Hepatocyte (in vitro differentiated cells): ENCODE results near the gene RTN3. TPM values are rescaled to one million over a fixed set of nuclear protein-coding genes. Genes with fewer than 3 reads are reported as not detected.

ENCODE experiments used
- DNase-seq: peaks from one replicate; pipeline ENCODE4 v3.0.0-alpha.2; 2016; ENCODE audit warnings: low spot score
- H2AFZ ChIP-seq: fragments of 200-600 bp; sonication (generic); 2 replicates; pipeline ENCODE4 v1.6.0; 2016; ENCODE audit warnings: antibody characterized with exemption, mild to moderate bottlenecking
- H3K27ac ChIP-seq: fragments of 200-600 bp; sonication (generic); 2 replicates; pipeline ENCODE4 v1.5.1; 2016; ENCODE audit warnings: mild to moderate bottlenecking
- H3K27me3 ChIP-seq: fragments of 200-600 bp; sonication (generic); 2 replicates; pipeline ENCODE4 v1.6.1; 2016
- H3K36me3 ChIP-seq: fragments of 200-600 bp; sonication (generic); replicated peaks from 2 replicates; pipeline ENCODE4 v1.5.1; 2016; ENCODE audit warnings: low read depth; ENCODE audit not compliant: insufficient read depth
- H3K4me1 ChIP-seq: fragments of 200-600 bp; sonication (generic); 2 replicates; pipeline ENCODE4 v1.5.1; 2016; ENCODE audit warnings: mild to moderate bottlenecking, moderate library complexity; ENCODE audit not compliant: insufficient read depth
- H3K4me2 ChIP-seq: fragments of 200-600 bp; sonication (generic); 2 replicates; pipeline ENCODE4 v1.6.0; 2016
- H3K4me3 ChIP-seq: fragments of 200-600 bp; sonication (generic); 2 replicates; pipeline ENCODE4 v1.5.1; 2016; ENCODE audit warnings: mild to moderate bottlenecking
- H3K79me2 ChIP-seq: fragments of 200-600 bp; sonication (generic); 2 replicates; pipeline ENCODE4 v1.6.0; 2017; ENCODE audit warnings: mild to moderate bottlenecking
- H3K9me2 ChIP-seq: fragments of 200-600 bp; sonication (generic); replicated peaks from 2 replicates; pipeline ENCODE4 v1.6.0; 2017; ENCODE audit warnings: mild to moderate bottlenecking; ENCODE audit not compliant: insufficient read depth
- H3K9me3 ChIP-seq: fragments of 200-600 bp; sonication (generic); 2 replicates; pipeline ENCODE4 v1.5.1; 2016; ENCODE audit warnings: low read depth, mild to moderate bottlenecking
- H4K20me1 ChIP-seq: fragments of 200-600 bp; sonication (generic); 2 replicates; pipeline ENCODE4 v1.6.0; 2016; ENCODE audit warnings: mild to moderate bottlenecking; ENCODE audit not compliant: insufficient read depth, poor library complexity, severe bottlenecking
- EZH2 ChIP-seq: fragments of 200-600 bp; sonication (generic); IDR thresholded peaks from 2 replicates; pipeline ENCODE4 v1.6.1; 2016; ENCODE audit warnings: antibody characterized with exemption, mild to moderate bottlenecking, borderline replicate concordance
- EZH2phosphoT487 ChIP-seq: fragments of 200-600 bp; sonication (generic); IDR thresholded peaks from one replicate; pipeline ENCODE4 v1.6.1; 2018; ENCODE audit warnings: antibody characterized with exemption, mild to moderate bottlenecking, low read depth, moderate library complexity; ENCODE audit not compliant: unreplicated experiment, severe bottlenecking
- WGBS: methylation state at CpG from one replicate; pipeline ENCODE4 v1.1.6; 2016; ENCODE audit warnings: low lambda C conversion rate; ENCODE audit errors: missing lambda C conversion rate; 5-methylcytosine and 5-hydroxymethylcytosine counted together
- polyA plus RNA-seq: library from polyadenylated mRNA; unstranded; fragments of >200 nt; fragmentation: Nextera tagmentation; extraction: Ambion mirVana; gene quantifications from 2 replicates; pipeline ENCODE4 v1.2.1, GENCODE V29; 2016
- small RNA-seq: library from RNA; depleted of rRNA; stranded (forward); fragments of <200 nt; gene quantifications from one replicate; pipeline ENCODE3, GENCODE V24; 2014
- total RNA-seq: library from RNA; depleted of rRNA; stranded (reverse); fragments of >200 nt; gene quantifications from 2 replicates; pipeline ENCODE4 v1.2.3, GENCODE V29; 2014
- TF ChIP-seq, protein P1 (sequence below): fragments of 200-600 bp; sonication (generic); IDR thresholded peaks from 2 replicates; pipeline ENCODE4 v1.5.1; 2016; ENCODE audit warnings: antibody characterized with exemption, mild to moderate bottlenecking; ENCODE audit not compliant: poor library complexity

RTN3 gene
- total and polyA plus RNA-seq, 2 experiments from 2014 or later: 84.0 to 89.9 TPM

DNA sequence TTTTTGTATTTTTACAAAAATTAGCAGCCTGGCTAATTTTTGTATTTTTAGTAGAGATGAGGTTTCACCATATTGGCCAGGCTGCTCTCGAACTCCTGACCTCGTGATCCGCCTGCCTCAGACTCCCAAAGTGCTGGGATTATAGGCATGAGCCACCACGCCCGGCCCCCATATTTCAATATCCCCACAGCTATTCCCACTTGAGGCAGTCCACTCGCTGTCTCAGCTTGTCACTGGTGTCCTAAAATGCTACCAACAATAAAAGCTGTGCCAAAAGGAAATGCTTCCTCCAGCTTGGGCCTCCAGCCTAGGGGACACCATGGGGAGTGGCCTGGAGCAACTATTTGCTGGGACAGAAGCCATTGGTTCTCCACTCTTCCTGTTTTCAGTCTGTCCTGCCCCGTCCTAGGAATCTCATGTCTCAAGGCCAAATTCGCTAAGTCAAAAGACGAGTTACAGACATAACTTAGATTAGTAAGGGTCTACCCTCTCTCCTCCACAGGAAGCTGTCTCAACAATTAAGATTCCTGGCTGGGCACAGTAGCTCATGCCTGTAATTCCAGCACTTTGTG is 124.6 kb downstream of the RTN3 start:
- Histone ChIP-seq H3K4me1 (peaks cover 8% of the 10 kb centered on the region), H3K4me3 (no peak overlapping the region)

More for the DNA sequence above, 124.6 kb downstream of the RTN3 start:
- H3K4me2 ChIP-seq: no peak overlapping the region
- H3K27me3 ChIP-seq: no peaks in the 10 kb centered on the region
- TF ChIP-seq, protein P1, sequence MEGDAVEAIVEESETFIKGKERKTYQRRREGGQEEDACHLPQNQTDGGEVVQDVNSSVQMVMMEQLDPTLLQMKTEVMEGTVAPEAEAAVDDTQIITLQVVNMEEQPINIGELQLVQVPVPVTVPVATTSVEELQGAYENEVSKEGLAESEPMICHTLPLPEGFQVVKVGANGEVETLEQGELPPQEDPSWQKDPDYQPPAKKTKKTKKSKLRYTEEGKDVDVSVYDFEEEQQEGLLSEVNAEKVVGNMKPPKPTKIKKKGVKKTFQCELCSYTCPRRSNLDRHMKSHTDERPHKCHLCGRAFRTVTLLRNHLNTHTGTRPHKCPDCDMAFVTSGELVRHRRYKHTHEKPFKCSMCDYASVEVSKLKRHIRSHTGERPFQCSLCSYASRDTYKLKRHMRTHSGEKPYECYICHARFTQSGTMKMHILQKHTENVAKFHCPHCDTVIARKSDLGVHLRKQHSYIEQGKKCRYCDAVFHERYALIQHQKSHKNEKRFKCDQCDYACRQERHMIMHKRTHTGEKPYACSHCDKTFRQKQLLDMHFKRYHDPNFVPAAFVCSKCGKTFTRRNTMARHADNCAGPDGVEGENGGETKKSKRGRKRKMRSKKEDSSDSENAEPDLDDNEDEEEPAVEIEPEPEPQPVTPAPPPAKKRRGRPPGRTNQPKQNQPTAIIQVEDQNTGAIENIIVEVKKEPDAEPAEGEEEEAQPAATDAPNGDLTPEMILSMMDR: no peak
- TF ChIP-seq EZH2 (no peak), EZH2phosphoT487 (no peak)
- no peaks in the 10 kb centered on the region for H3K36me3 ChIP-seq
- DNase-seq: no peak
- H3K27ac ChIP-seq: no peak overlapping the region
- H4K20me1 ChIP-seq: no peaks in the 10 kb centered on the region
- no peaks in the 10 kb centered on the region for H3K79me2 ChIP-seq
- no peak overlapping the region for H2AFZ ChIP-seq
- no peaks in the 10 kb centered on the region for H3K9me3 ChIP-seq
- no peaks in the 10 kb centered on the region for H3K9me2 ChIP-seq
- 82% methylated on average over 9 of the region's 9 CpGs for WGBS

Small RNA genes within 50 kb of the gene (small RNA-seq; reads per million reads assigned to genes)
- gene AP000753.3: not detected
- not detected for gene RN7SL596P

Other genes starting within 250 kb of the RTN3 start
- gene PLAAT5, start 190.3 kb upstream of the RTN3 start, total RNA-seq: 0.92 and 1.6 TPM in 2 replicates
- 0.18 and 0.95 TPM in 2 replicates for gene PLAAT5, start 190.3 kb upstream of the RTN3 start, polyA plus RNA-seq
- gene LGALS12, start 175.4 kb upstream of the RTN3 start, total RNA-seq: not detected in 2 replicates
- gene LGALS12, start 175.4 kb upstream of the RTN3 start, polyA plus RNA-seq: not detected in 2 replicates
- 13.7 and 17.5 TPM in 2 replicates for gene PLAAT4, start 144.7 kb upstream of the RTN3 start, total RNA-seq
- gene PLAAT4, start 144.7 kb upstream of the RTN3 start, polyA plus RNA-seq: 7.9 and 16.0 TPM in 2 replicates
- gene PLAAT2, start 118.1 kb upstream of the RTN3 start, total RNA-seq: 0.77 and 1.2 TPM in 2 replicates
- 1.9 and 3.0 TPM in 2 replicates for gene PLAAT2, start 118.1 kb upstream of the RTN3 start, polyA plus RNA-seq
- gene PLAAT3, start 67.1 kb upstream of the RTN3 start, total RNA-seq: 26.9 and 32.4 TPM in 2 replicates
- 49.6 and 59.9 TPM in 2 replicates for gene PLAAT3, start 67.1 kb upstream of the RTN3 start, polyA plus RNA-seq
- 30.1 and 36.2 TPM in 2 replicates for gene ATL3, start 10.1 kb upstream of the RTN3 start, total RNA-seq
- 8.7 and 9.7 TPM in 2 replicates for gene ATL3, start 10.1 kb upstream of the RTN3 start, polyA plus RNA-seq
- gene ZFTA, start 87.3 kb downstream of the RTN3 start, total RNA-seq: 41.8 and 44.1 TPM in 2 replicates
- 12.3 and 14.7 TPM in 2 replicates for gene ZFTA, start 87.3 kb downstream of the RTN3 start, polyA plus RNA-seq
- gene SPINDOC, start 132.0 kb downstream of the RTN3 start, total RNA-seq: 24.0 and 25.2 TPM in 2 replicates
- 5.4 and 9.9 TPM in 2 replicates for gene SPINDOC, start 132.0 kb downstream of the RTN3 start, polyA plus RNA-seq
- 22.4 and 24.1 TPM in 2 replicates for gene MARK2, start 157.6 kb downstream of the RTN3 start, total RNA-seq
- gene MARK2, start 157.6 kb downstream of the RTN3 start, polyA plus RNA-seq: 40.8 and 48.2 TPM in 2 replicates
- gene RCOR2, start 235.7 kb downstream of the RTN3 start, total RNA-seq: 4.3 and 4.4 TPM in 2 replicates
- gene RCOR2, start 235.7 kb downstream of the RTN3 start, polyA plus RNA-seq: 3.1 and 3.5 TPM in 2 replicates